Measurements from ENCODE around the gene HACD1.

HACD1 gene

GRCh38 chr10:17643755-17644484 lies 26.7 kb upstream of the HACD1 start, which contains the start of gene STAM:
STAM (plus strand) TSS chr10:17644151; CDS start chr10:17644340, 189 bp downstream.
- peaks cover 0 to 11% of the 10 kb centered on the region in 2 experiments; a peak in 2 of 3 replicates for H3K36me3 ChIP-seq (ENCODE audit: control insufficient read depth in 2 of 2, insufficient read depth in 1 of 2, low read length in 2 of 2)
- H3K4me3 ChIP-seq (ENCODE audit: low read depth, low read length), result peak within 1 kb of the TSS; percentile 86
- 0 out of 2 replicates have a peak, but pooled peaks cover 3% of the 10 kb centered on the region for H3K4me1 ChIP-seq (ENCODE audit: control insufficient read depth, insufficient read depth, low read length)
- ChIA-PET POLR2A (interaction anchor here (0.6 to 2.6 kb wide), 12 partner anchors 9 to 192 kb away, joined by 3 to 47 read pairs (median 5); partner anchors contain the start of gene HACD1), CTCF (interaction anchor here (0.6 to 1.2 kb wide), 10 partner anchors 9 to 575 kb away, joined by 3 to 7 read pairs (median 3); no protein-coding TSS in a partner anchor)
- H3K27ac ChIP-seq (ENCODE audit: extremely low read depth, low read depth, low read length), result peak within 1 kb of the TSS; percentile 95
- H3K9me3 ChIP-seq (ENCODE audit: control insufficient read depth, insufficient read depth, low read depth, low read length), result no peaks in the 10 kb centered on the region
- TF ChIP-seq ZNF792 (tag by site-specific recombination; IDR thresholded peaks at IDR 0.05), result no peak
- TF ChIP-seq ZBTB44 (tag by site-specific recombination; IDR thresholded peaks at IDR 0.05), result peak; percentile 49
- TF ChIP-seq ZNF366 (tag by site-specific recombination; conservative IDR thresholded peaks at IDR 0.05), result peak; percentile 89
- TF ChIP-seq ZNF426 (tag by site-specific recombination; IDR thresholded peaks at IDR 0.05), result 0 out of 2 replicates have a peak, but pooled peaks have one; percentile 6
- TF ChIP-seq SP2 (tag by site-specific recombination; IDR thresholded peaks at IDR 0.05), result peak; percentile 39; the same call in 1 of the 2 replicates
- no peak for TF ChIP-seq EGR2 (tag by site-specific recombination; IDR thresholded peaks at IDR 0.05; ENCODE audit: low read depth)
- peak; percentile 72 for TF ChIP-seq ZBTB8A (tag by site-specific recombination; IDR thresholded peaks at IDR 0.05)
- TF ChIP-seq ZEB2 (tag by site-specific recombination; IDR thresholded peaks at IDR 0.05), result peak; percentile 0; the same call in 1 of the 2 replicates
- TF ChIP-seq ZNF660 (tag by site-specific recombination; IDR thresholded peaks at IDR 0.05), result peak; percentile 25; the same call in 1 of the 2 replicates
- no peak for TF ChIP-seq REST (tag by site-specific recombination; IDR thresholded peaks at IDR 0.05)
- no peak for TF ChIP-seq MYNN (tag by site-specific recombination; IDR thresholded peaks at IDR 0.05; ENCODE audit: borderline replicate concordance)
- TF ChIP-seq ZNF629 (tag by site-specific recombination; IDR thresholded peaks at IDR 0.05), result peak; percentile 58; the same call in 1 of the 2 replicates
- TF ChIP-seq ZFP69B (tag by site-specific recombination; IDR thresholded peaks at IDR 0.05), result 0 out of 2 replicates have a peak, but pooled peaks have one; percentile 9
- TF ChIP-seq ZNF624 (tag by site-specific recombination; IDR thresholded peaks at IDR 0.05), result no peak
- TF ChIP-seq ZIC2 (tag by site-specific recombination; IDR thresholded peaks at IDR 0.05), result peak; percentile 59
- peak; percentile 47 for TF ChIP-seq ZBTB26 (tag by site-specific recombination; optimal IDR thresholded peaks at IDR 0.05)
- no peak for TF ChIP-seq ZNF404 (tag by site-specific recombination; IDR thresholded peaks at IDR 0.05)
- TF ChIP-seq KLF9 (tag by site-specific recombination; IDR thresholded peaks at IDR 0.05; ENCODE audit: low read depth), result 0 out of 2 replicates have a peak, but pooled peaks have one; percentile 1
- no peak for TF ChIP-seq ZBTB49 (tag by site-specific recombination; IDR thresholded peaks at IDR 0.05; ENCODE audit: low read depth)
- TF ChIP-seq ZNF2 (tag by site-specific recombination; IDR thresholded peaks at IDR 0.05), result peak; percentile 67; the same call in 1 of the 2 replicates
- no peak for TF ChIP-seq CTCF (tag by site-specific recombination; IDR thresholded peaks at IDR 0.05)
- TF ChIP-seq ZBTB17 (tag by site-specific recombination; IDR thresholded peaks at IDR 0.05), result peak; percentile 96
- no peak for TF ChIP-seq ZNF155 (tag by site-specific recombination; IDR thresholded peaks at IDR 0.05)
- peak; percentile 32; the same call in 1 of the 2 replicates for TF ChIP-seq PRDM1 (tag by site-specific recombination; IDR thresholded peaks at IDR 0.05)
- TF ChIP-seq ZNF76 (tag by site-specific recombination; IDR thresholded peaks at IDR 0.05; ENCODE audit: borderline replicate concordance, low read depth), result peak; percentile 97
